Liver (tissue), 9 donors: ENCODE measurements around the gene MOV10L1. TPM values are rescaled to one million over a fixed set of nuclear protein-coding genes. Genes with fewer than 3 reads are reported as not detected.

Source experiments
- DNase-seq: peaks from one replicate; pipeline ENCODE4 v3.0.0-alpha.2; 2017; ENCODE audit warnings: low spot score
- H3K27ac ChIP-seq, 2 donors: one replicate each; pipeline ENCODE4 v1.7.0; 2013; ENCODE audit warnings: inconsistent platforms in 2 of 2, low read length in 2 of 2, control low read depth in 1 of 2, low read depth in 1 of 2, mild to moderate bottlenecking in 1 of 2
- H3K27me3 ChIP-seq, 4 donors: one replicate each; pipeline versions ENCODE4 v1.6.1 to v1.7.0; 2013; ENCODE audit warnings: low read length in 3 of 4, inconsistent platforms in 1 of 4, mild to moderate bottlenecking in 1 of 4, moderate library complexity in 1 of 4; ENCODE audit not compliant: control insufficient read depth in 4 of 4, insufficient read depth in 4 of 4
- H3K36me3 ChIP-seq, 4 donors: one replicate each; pipeline versions ENCODE4 v1.6.1 to v1.7.0; 2013; ENCODE audit warnings: low read length in 3 of 4, mild to moderate bottlenecking in 3 of 4, low read depth in 1 of 4, moderate library complexity in 1 of 4; ENCODE audit not compliant: control insufficient read depth in 4 of 4, insufficient read depth in 3 of 4
- H3K4me1 ChIP-seq, 4 donors: one replicate each; pipeline versions ENCODE4 v1.6.1 to v1.7.0; 2013; ENCODE audit warnings: low read length in 3 of 4, mild to moderate bottlenecking in 3 of 4, moderate library complexity in 1 of 4; ENCODE audit not compliant: control insufficient read depth in 4 of 4, insufficient read depth in 4 of 4
- H3K4me3 ChIP-seq, 3 donors: one replicate each; pipeline versions ENCODE4 v1.6.1 to v1.7.0; 2013; ENCODE audit warnings: low read length in 3 of 3, control low read depth in 1 of 3, low read depth in 1 of 3, mild to moderate bottlenecking in 1 of 3
- H3K9ac ChIP-seq, 2 donors: one replicate each; pipeline ENCODE4 v1.7.0; 2013; ENCODE audit warnings: low read length in 2 of 2, mild to moderate bottlenecking in 2 of 2, moderate library complexity in 2 of 2, control low read depth in 1 of 2, low read depth in 1 of 2
- H3K9me3 ChIP-seq, 4 donors: one replicate each; pipeline versions ENCODE4 v1.6.1 to v1.7.0; 2013; ENCODE audit warnings: low read length in 3 of 4; ENCODE audit not compliant: control insufficient read depth in 4 of 4
- ATF3 ChIP-seq: IDR thresholded peaks from 2 replicates; pipeline ENCODE4 v1.6.1; 2016; ENCODE audit warnings: antibody characterized with exemption
- CTCF ChIP-seq: fragments of 150-350 bp; IDR thresholded peaks from 2 replicates; pipeline ENCODE4 v1.5.1; 2017; ENCODE audit warnings: improper control_type of control experiment, low read depth, low read length; ENCODE audit not compliant: missing input control
- EGR1 ChIP-seq, 2 donors: IDR thresholded peaks; 2 replicates each; pipeline ENCODE4 v1.6.1; 2016 to 2018; ENCODE audit warnings: antibody characterized with exemption in 2 of 2, low read depth in 2 of 2
- FOXA1 ChIP-seq: IDR thresholded peaks from 2 replicates; pipeline ENCODE4 v1.6.1; 2016; ENCODE audit warnings: antibody characterized with exemption
- HNF4A ChIP-seq, 2 donors: conservative IDR thresholded peaks; 2 replicates each; pipeline ENCODE4 v1.6.1; 2016; ENCODE audit warnings: antibody characterized with exemption in 2 of 2, mild to moderate bottlenecking in 2 of 2
- HNF4G ChIP-seq: IDR thresholded peaks from 2 replicates; pipeline ENCODE4 v1.6.1; 2016; ENCODE audit warnings: antibody characterized with exemption
- MAX ChIP-seq: IDR thresholded peaks from 2 replicates; pipeline ENCODE4 v1.6.1; 2016; ENCODE audit warnings: antibody characterized with exemption
- RXRA ChIP-seq, 2 donors: IDR thresholded peaks; 2 replicates each; pipeline ENCODE4 v1.6.1; 2017 to 2018; ENCODE audit warnings: antibody characterized with exemption in 2 of 2, mild to moderate bottlenecking in 1 of 2
- TAF1 ChIP-seq: conservative IDR thresholded peaks from 2 replicates; pipeline ENCODE4 v1.6.1; 2016; ENCODE audit warnings: antibody characterized with exemption, mild to moderate bottlenecking
- YY1 ChIP-seq: IDR thresholded peaks from 2 replicates; pipeline ENCODE4 v1.6.1; 2016; ENCODE audit warnings: antibody characterized with exemption, mild to moderate bottlenecking
- ZBTB33 ChIP-seq: IDR thresholded peaks from 2 replicates; pipeline ENCODE4 v1.6.1; 2016; ENCODE audit warnings: antibody characterized with exemption
- WGBS: extraction: QIAGEN DNeasy Blood & Tissue Kit; methylation state at CpG from one replicate; pipeline ENCODE4 v1.1.7; 2013; 5-methylcytosine and 5-hydroxymethylcytosine counted together
- polyA plus RNA-seq, 2 donors: library from polyadenylated mRNA; stranded (reverse) in 1 of 2; unstranded in 1 of 2; fragments of 200-250 nt in 1 of 2; fragments of >200 nt in 1 of 2; fragmentation: Nextera tagmentation in 1 of 2; extraction: Ambion mirVana in 1 of 2; gene quantifications; one replicate each; pipeline versions ENCODE4 v1.2.1 to v1.2.3, GENCODE V29; 2013 to 2015
- total RNA-seq, 2 donors: library from RNA; depleted of rRNA; stranded (reverse); fragments of >200 nt; gene quantifications; one replicate each; pipeline ENCODE4 v1.2.3, GENCODE V29; 2014
- donor health status: healthy.
- donor health status: healthy.
- donor health status: healthy.
- donor health status: healthy.
- donor health status: healthy.

The MOV10L1 gene
- total and polyA plus RNA-seq, 4 donors, result 0.07 to 0.47 (median 0.17) TPM

GRCh38 chr22:50058061-50058905 is 31.5 kb upstream of the MOV10L1 start, which contains the start of gene TTLL8:
Gene TTLL8 (minus strand): TSS chr22:50058298.
- Histone ChIP-seq H3K9me3 (peaks cover 0 to 5% (median 0%) of the 10 kb centered on the region in 4 donors), H3K9ac (no peak within 1 kb of the TSS), H3K36me3 (no peaks in the 10 kb centered on the region), H3K27ac (no peak within 1 kb of the TSS), H3K4me3 (peak within 1 kb of the TSS in 1 of 3 donors; percentile 15), H3K27me3 (peaks cover 0 to 2% (median 0%) of the 10 kb centered on the region in 4 donors), H3K4me1 (peaks cover 0 to 6% (median 0%) of the 10 kb centered on the region in 4 donors)
- 14% methylated on average over 102 of the region's 102 CpGs for WGBS
- DNase-seq, result no peak
- TF ChIP-seq HNF4A (conservative IDR thresholded peaks at IDR 0.05) (no peak), RXRA (IDR thresholded peaks at IDR 0.05) (no peak), EGR1 (IDR thresholded peaks at IDR 0.05; ENCODE audit: low read depth in 2 of 2) (no peak), ATF3 (no peak), YY1 (no peak), TAF1 (no peak), CTCF (no peak), MAX (no peak), HNF4G (no peak), ZBTB33 (no peak), FOXA1 (no peak)

GRCh38 chr22:50058906-50059880 is 30.6 kb upstream of the MOV10L1 start:
- Histone ChIP-seq H3K4me3 (no peak overlapping the region), H3K9ac (no peak overlapping the region), H3K36me3 (no peaks in the 10 kb centered on the region), H3K27me3 (peaks cover 0 to 2% (median 0%) of the 10 kb centered on the region in 4 donors), H3K4me1 (peaks cover 0 to 6% (median 0%) of the 10 kb centered on the region in 4 donors), H3K9me3 (no peaks in the 10 kb centered on the region), H3K27ac (no peak overlapping the region)
- TF ChIP-seq HNF4A (conservative IDR thresholded peaks at IDR 0.05), result no peak
- 19% methylated on average over 31 of the region's 31 CpGs for WGBS
- DNase-seq, result no peak
